Activated naive CD8-positive, alpha-beta T cell treated with anti-CD3 and anti-CD28 coated beads, Interleukin-2, amount 50 U/mL, for 24 hours (primary cell): Measurements from ENCODE around the gene TCAP.
"Not testable (repeated sequence)": the region's sequence is repeated elsewhere in the genome, so short reads cannot be mapped to it uniquely, and the experiment has no call there.

Experiments used
- ATAC-seq: fragments of 150-1000 bp; cut with Tn5 transposase; one replicate; pipeline ENCODE4 v1.10.0; 2021
- DNase-seq: peaks from one replicate; pipeline ENCODE4 v3.0.0; 2021
- H3K27ac Mint-ChIP-seq: one replicate; pipeline ENCODE4 v1.8.0; 2021; ENCODE audit warnings: mild to moderate bottlenecking, mixed read lengths
- H3K27me3 Mint-ChIP-seq: one replicate; pipeline ENCODE4 v1.8.0; 2021; ENCODE audit warnings: mixed read lengths
- H3K36me3 Mint-ChIP-seq: one replicate; pipeline ENCODE4 v1.8.0; 2021; ENCODE audit warnings: low read depth, mixed read lengths
- H3K4me1 Mint-ChIP-seq: one replicate; pipeline ENCODE4 v1.8.0; 2021; ENCODE audit warnings: mixed read lengths
- H3K4me3 Mint-ChIP-seq: one replicate; pipeline ENCODE4 v1.8.0; 2021; ENCODE audit warnings: mild to moderate bottlenecking, moderate library complexity, mixed read lengths
- H3K9me3 Mint-ChIP-seq: one replicate; pipeline ENCODE4 v1.8.0; 2021; ENCODE audit warnings: mixed read lengths

Gene TCAP

GRCh38 chr17:39687546-39688474, 22.7 kb downstream of the TCAP start, which contains the start of gene PGAP3:
TSS of gene PGAP3 (minus strand) at chr17:39688057. CDS start at chr17:39688014, 43 bp downstream.
- Mint-ChIP-seq H3K9me3 (no peaks in the 10 kb centered on the region), H3K27me3 (no peaks in the 10 kb centered on the region), H3K27ac (peak within 1 kb of the TSS; percentile 95), H3K4me3 (peak within 1 kb of the TSS; percentile 97), H3K36me3 (peaks cover 3% of the 10 kb centered on the region), H3K4me1 (peaks cover 22% of the 10 kb centered on the region)
- DNase-seq: peak; percentile 91
- peak; percentile 97 for ATAC-seq

DNA sequence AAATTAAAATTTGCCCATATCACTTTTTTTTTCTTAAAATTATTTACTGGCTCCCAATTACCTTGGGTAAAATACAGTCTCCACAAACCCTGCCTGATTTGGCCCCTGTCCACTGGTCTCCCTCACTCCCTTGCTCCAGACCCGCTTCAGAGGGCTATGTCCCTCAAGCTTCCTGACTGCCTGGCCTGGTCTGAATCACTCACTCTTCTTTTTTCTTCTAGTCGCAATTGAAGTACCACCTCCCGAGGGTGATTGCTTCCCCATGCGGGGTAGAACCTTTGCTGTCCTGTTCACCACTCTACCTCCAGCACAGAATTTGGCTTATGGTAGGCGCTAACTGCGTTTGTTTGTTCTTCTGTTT, 23.3 kb downstream of the TCAP start:
- Mint-ChIP-seq H3K9me3 (no peaks in the 10 kb centered on the region), H3K27ac (peak overlapping the region; percentile 95), H3K4me3 (peak overlapping the region; percentile 97), H3K36me3 (peaks cover 3% of the 10 kb centered on the region), H3K4me1 (peaks cover 22% of the 10 kb centered on the region), H3K27me3 (no peaks in the 10 kb centered on the region)
- DNase-seq: no peak
- ATAC-seq: no peak

- H3K36me3 Mint-ChIP-seq: peaks cover 3% of the 10 kb centered on the region
- H3K4me3 Mint-ChIP-seq: peak overlapping the region; percentile 97
- peaks cover 22% of the 10 kb centered on the region for H3K4me1 Mint-ChIP-seq
- DNase-seq (no peak), ATAC-seq (no peak)
- H3K27me3 Mint-ChIP-seq: no peaks in the 10 kb centered on the region
- H3K27ac Mint-ChIP-seq: peak overlapping the region; percentile 95
- no peaks in the 10 kb centered on the region for H3K9me3 Mint-ChIP-seq
Observed at GRCh38 chr17:39688945-39689344, 23.8 kb downstream of the TCAP start.

DNA sequence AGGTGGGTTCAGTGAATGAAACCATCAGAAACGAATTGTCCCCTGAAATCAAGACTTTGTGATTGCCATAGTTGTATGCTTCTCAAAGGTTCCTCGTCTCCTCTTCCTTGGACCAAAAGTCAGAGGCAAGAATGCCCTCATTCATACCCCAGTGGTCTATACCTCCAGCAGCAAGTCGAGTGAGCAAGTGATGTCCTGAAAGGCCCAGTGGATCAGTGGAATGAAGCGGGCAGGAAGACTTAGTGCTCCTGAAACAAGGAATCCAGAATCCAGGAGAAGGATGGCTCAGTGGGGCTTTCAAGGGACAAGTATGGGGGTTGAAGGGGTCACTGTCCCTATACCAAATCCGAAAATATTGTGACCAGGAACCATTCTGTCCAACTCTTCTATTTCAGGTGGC, 29.4 kb downstream of the TCAP start:
- no peak overlapping the region for H3K4me3 Mint-ChIP-seq
- no peak for DNase-seq
- ATAC-seq: no peak
- H3K9me3 Mint-ChIP-seq: no peaks in the 10 kb centered on the region
- no peaks in the 10 kb centered on the region for H3K36me3 Mint-ChIP-seq
- H3K4me1 Mint-ChIP-seq: peaks cover 3% of the 10 kb centered on the region
- peaks cover 17% of the 10 kb centered on the region for H3K27me3 Mint-ChIP-seq
- H3K27ac Mint-ChIP-seq: no peak overlapping the region

DNA sequence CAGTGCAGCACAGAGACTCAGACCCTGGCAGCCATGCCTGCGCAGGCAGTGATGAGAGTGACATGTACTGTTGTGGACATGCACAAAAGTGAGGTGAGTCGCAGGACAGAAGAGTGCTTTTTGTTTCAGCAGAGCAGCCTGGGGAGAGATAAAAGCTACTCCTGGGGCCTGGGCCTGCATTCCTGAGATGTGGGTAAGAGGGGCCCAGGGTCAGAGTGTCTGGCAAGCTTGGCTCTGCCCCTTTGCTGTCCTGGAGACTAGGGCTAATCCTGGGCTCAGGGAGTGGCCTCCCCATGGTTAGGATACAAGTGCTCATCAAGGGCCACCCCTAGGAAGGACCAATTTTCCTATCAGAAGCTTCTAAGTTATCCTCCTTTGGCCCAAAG, 29.9 kb downstream of the TCAP start:
- H3K4me1 Mint-ChIP-seq: peaks cover 5% of the 10 kb centered on the region
- H3K27me3 Mint-ChIP-seq: peaks cover 20% of the 10 kb centered on the region
- DNase-seq: no peak
- no peak for ATAC-seq
- H3K36me3 Mint-ChIP-seq: no peaks in the 10 kb centered on the region
- no peak overlapping the region for H3K27ac Mint-ChIP-seq
- no peak overlapping the region for H3K4me3 Mint-ChIP-seq
- no peaks in the 10 kb centered on the region for H3K9me3 Mint-ChIP-seq

DNA sequence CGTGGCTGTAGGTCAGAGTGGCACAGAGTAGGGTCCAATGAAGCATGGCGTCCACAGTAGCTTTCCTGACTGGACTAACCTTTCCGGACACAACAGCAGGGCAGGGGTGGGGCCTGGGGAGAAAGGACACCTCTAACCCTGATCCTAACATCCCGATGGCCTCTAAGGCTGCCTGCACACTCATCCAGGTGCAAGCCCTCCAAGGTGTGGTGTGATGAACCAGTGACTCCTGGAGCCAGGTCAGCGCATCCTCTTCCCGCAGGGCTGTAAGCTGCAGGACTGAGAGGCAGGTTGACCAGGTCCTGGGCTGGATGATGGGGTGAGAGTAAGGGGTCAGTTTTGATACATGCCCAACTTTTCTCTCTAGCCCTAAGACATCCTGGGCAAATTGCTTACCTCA, 31.6 kb downstream of the TCAP start:
- no peak for DNase-seq
- H3K36me3 Mint-ChIP-seq: no peaks in the 10 kb centered on the region
- H3K9me3 Mint-ChIP-seq: no peaks in the 10 kb centered on the region
- no peak overlapping the region for H3K4me3 Mint-ChIP-seq
- peaks cover 34% of the 10 kb centered on the region for H3K27me3 Mint-ChIP-seq
- ATAC-seq: no peak
- peaks cover 5% of the 10 kb centered on the region for H3K4me1 Mint-ChIP-seq
- no peak overlapping the region for H3K27ac Mint-ChIP-seq

DNA sequence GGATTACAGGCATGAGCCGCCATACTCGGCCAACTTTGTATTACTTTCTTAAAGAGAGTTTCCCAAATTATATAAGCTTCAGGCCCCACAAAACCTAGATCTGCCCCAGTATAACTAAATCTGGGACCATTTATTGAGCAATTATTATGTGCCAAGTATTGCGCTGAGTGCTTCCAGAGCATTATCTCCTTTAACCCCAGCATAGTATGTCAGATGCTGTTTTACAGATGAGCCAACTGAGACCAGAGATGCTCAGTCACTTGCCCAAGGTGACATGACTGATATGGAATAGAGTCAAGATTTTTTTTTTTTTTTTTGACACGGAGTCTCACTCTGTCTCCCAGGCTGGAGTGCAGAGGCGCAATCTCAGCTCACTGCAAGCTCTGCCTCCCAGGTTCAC, 32.8 kb downstream of the TCAP start:
- H3K4me1 Mint-ChIP-seq: peaks cover 5% of the 10 kb centered on the region
- H3K9me3 Mint-ChIP-seq: no peaks in the 10 kb centered on the region
- H3K27ac Mint-ChIP-seq: no peak overlapping the region
- H3K4me3 Mint-ChIP-seq: no peak overlapping the region
- DNase-seq (no peak), ATAC-seq (no peak)
- peaks cover 37% of the 10 kb centered on the region for H3K27me3 Mint-ChIP-seq
- no peaks in the 10 kb centered on the region for H3K36me3 Mint-ChIP-seq

DNA sequence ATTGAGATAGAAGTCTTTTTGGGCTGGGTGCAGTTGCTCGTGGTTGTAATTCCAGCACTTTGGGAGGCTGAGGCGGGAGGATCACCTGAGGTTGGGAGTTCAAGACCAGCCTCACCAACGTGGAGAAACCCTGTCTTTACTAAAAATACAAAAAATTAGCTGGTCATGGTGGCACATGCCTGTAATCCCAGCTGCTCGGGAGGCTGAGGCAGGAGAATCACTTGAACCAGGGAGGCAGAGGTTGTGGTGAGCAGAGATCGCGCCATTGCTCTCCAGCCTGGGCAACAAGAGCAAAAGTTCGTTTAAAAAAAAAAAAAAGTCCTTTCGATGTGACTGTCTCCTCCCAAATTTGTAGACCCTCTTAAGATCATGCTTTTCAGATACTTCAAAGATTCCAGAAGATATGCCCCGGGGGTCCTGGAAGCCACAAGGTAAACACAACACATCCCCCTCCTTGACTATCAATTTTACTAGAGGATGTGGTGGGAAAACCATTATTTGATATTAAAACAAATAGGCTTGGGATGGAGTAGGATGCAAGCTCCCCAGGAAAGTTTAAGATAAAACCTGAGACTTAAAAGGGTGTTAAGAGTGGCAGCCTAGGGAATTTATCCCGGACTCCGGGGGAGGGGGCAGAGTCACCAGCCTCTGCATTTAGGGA, 34.1 kb downstream of the TCAP start:
- peaks cover 10% of the 10 kb centered on the region for H3K4me1 Mint-ChIP-seq
- ATAC-seq: not testable (repeated sequence)
- H3K4me3 Mint-ChIP-seq: peak overlapping the region; percentile 54

DNA sequence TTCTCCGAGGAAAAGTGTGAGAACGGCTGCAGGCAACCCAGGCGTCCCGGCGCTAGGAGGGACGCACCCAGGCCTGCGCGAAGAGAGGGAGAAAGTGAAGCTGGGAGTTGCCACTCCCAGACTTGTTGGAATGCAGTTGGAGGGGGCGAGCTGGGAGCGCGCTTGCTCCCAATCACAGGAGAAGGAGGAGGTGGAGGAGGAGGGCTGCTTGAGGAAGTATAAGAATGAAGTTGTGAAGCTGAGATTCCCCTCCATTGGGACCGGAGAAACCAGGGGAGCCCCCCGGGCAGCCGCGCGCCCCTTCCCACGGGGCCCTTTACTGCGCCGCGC, 34.6 kb downstream of the TCAP start, which contains the start of gene ERBB2:
TSS of gene ERBB2 (plus strand) at position 247 of the 330 bp plus-strand sequence. CDS start 175 bp downstream, outside the sequence.
- no peaks in the 10 kb centered on the region for H3K36me3 Mint-ChIP-seq
- peaks cover 10% of the 10 kb centered on the region for H3K4me1 Mint-ChIP-seq
- H3K27me3 Mint-ChIP-seq: peaks cover 37% of the 10 kb centered on the region
- no peak for ATAC-seq
- H3K4me3 Mint-ChIP-seq: peak within 1 kb of the TSS; percentile 54
- no peak within 1 kb of the TSS for H3K27ac Mint-ChIP-seq
- H3K9me3 Mint-ChIP-seq: no peaks in the 10 kb centered on the region
- DNase-seq: no peak

More for the DNA sequence above, 34.1 kb downstream of the TCAP start:
- not testable (repeated sequence) for DNase-seq, H3K9me3 Mint-ChIP-seq, H3K27ac Mint-ChIP-seq, H3K36me3 Mint-ChIP-seq
- peaks cover 37% of the 10 kb centered on the region for H3K27me3 Mint-ChIP-seq

DNA sequence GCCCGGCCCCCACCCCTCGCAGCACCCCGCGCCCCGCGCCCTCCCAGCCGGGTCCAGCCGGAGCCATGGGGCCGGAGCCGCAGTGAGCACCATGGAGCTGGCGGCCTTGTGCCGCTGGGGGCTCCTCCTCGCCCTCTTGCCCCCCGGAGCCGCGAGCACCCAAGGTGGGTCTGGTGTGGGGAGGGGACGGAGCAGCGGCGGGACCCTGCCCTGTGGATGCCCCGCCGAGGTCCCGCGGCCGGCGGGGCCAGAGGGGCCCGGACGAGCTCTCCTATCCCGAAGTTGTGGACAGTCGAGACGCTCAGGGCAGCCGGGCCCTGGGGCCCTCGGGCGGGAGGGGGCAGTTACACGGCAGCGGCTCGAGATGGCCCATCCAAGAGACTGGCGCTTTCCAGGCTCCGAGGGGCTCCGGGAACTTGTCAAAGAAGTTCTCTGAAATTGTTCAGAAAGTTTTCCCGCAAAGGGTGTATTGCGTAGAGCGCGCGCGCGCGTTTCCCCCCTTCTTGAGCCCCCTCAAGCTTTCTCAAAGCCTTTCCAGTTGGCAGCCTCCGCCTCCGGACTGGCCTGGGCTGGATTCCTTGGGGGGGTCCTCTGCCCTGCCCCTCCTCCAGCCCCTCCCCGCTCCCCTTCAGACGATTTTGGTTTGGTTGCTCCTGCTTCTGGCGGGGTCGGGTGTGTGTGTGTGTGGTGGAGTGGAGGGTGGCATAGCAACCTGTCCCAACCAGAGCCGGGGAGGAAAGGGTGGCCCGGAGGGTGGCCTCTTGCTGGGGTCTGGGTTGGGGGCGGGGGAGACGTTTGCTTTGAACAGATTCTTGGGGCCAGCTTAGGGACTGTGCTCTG, 35.2 kb downstream of the TCAP start:
- Mint-ChIP-seq H3K4me1 (peaks cover 10% of the 10 kb centered on the region), H3K36me3 (no peaks in the 10 kb centered on the region), H3K9me3 (no peaks in the 10 kb centered on the region), H3K27ac (no peak overlapping the region), H3K27me3 (peaks cover 37% of the 10 kb centered on the region), H3K4me3 (no peak overlapping the region)
- ATAC-seq: no peak
- no peak for DNase-seq

DNA sequence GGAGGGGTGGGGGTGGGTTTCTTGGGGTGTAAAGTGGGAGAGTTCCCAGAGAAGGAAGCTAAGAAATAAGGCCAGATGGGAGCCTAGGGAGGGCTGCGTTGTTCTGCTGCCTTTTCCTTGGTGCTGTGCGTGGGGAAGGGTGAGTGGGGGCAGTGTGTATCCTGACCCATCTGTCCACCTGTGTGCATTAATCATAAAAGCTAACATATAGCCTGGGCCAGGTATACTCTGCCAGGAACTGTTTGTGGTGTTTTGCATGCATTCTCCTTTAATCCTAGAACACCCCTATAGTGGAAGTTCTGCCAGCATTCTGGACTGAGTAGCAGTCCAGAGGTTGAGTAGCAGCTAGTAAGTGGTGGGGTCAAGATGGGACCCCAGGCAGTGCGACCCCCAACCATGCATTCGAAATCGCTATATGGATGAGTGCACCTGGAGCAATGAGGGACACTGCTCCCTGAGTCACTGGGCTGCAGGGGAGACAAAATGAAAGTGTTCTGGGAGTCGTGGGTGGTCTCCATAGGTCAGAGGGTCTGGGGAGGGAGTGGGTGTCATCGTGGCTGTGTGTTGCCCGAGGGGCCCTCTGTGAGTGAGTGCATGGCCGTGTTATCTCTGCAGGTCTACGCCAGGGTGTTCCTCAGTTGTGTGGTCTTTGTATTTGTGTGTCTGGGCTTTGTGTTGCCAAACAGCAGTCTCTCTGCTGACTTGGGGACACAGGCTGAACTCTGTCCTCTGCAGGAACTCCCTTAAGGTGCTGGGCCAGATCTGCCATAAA, 36.0 kb downstream of the TCAP start:
- H3K27ac Mint-ChIP-seq: no peak overlapping the region
- DNase-seq (no peak), ATAC-seq (no peak)
- H3K9me3 Mint-ChIP-seq: no peaks in the 10 kb centered on the region
- no peaks in the 10 kb centered on the region for H3K36me3 Mint-ChIP-seq
- peaks cover 37% of the 10 kb centered on the region for H3K27me3 Mint-ChIP-seq
- peaks cover 10% of the 10 kb centered on the region for H3K4me1 Mint-ChIP-seq
- no peak overlapping the region for H3K4me3 Mint-ChIP-seq

GRCh38 chr17:39701784-39702422, 36.8 kb downstream of the TCAP start:
- H3K9me3 Mint-ChIP-seq: no peaks in the 10 kb centered on the region
- H3K36me3 Mint-ChIP-seq: no peaks in the 10 kb centered on the region
- peaks cover 37% of the 10 kb centered on the region for H3K27me3 Mint-ChIP-seq
- H3K4me3 Mint-ChIP-seq: no peak overlapping the region
- H3K4me1 Mint-ChIP-seq: peaks cover 13% of the 10 kb centered on the region
- ATAC-seq (no peak), DNase-seq (no peak)
- H3K27ac Mint-ChIP-seq: no peak overlapping the region
